OCI-LY3 (cell line): ENCODE measurements around the gene SLC26A1.

ENCODE experiments used
- CTCF ChIP-seq: fragments of 200-600, 300-600 bp; sonication (generic); IDR thresholded peaks from 2 replicates; pipeline ENCODE4 v1.5.1; 2014; ENCODE audit warnings: antibody characterized with exemption, low read length, low read depth
- EZH2phosphoT487 ChIP-seq: fragments of 200-600 bp; shearing (Covaris generic); IDR thresholded peaks from 2 replicates; pipeline ENCODE4 v1.6.1; 2018; ENCODE audit warnings: antibody characterized with exemption, mixed run types, low read depth

- TF ChIP-seq CTCF (no peak), EZH2phosphoT487 (no peak)
These were observed 47.3 kb upstream of the SLC26A1 start for GRCh38 chr4:1040344-1041146.
